Superior temporal gyrus (tissue), 1 donor: Measurements from ENCODE around the gene MVK.

ENCODE experiments used
- DNase-seq: peaks from one replicate; pipeline ENCODE4 v3.0.0-alpha.2; 2016; ENCODE audit errors: extremely low spot score

The MVK gene

GRCh38 chr12:109631302-109631701 lies 57.7 kb downstream of the MVK start:
- no peak for DNase-seq

GRCh38 chr12:109631751-109632150 lies 58.2 kb downstream of the MVK start:
- no peak for DNase-seq

- no peak for DNase-seq
Observed at GRCh38 chr12:109632342-109632741, 58.7 kb downstream of the MVK start.

- no peak for DNase-seq
Observed at GRCh38 chr12:109635717-109636116, 62.1 kb downstream of the MVK start.

- DNase-seq: no peak
Observed at GRCh38 chr12:109637348-109637747, 63.8 kb downstream of the MVK start.

- DNase-seq: no peak
Observed at GRCh38 chr12:109637996-109638395, 64.4 kb downstream of the MVK start.

GRCh38 chr12:109638735-109639134 lies 65.1 kb downstream of the MVK start:
- no peak for DNase-seq

GRCh38 chr12:109639151-109639872 lies 65.7 kb downstream of the MVK start:
- DNase-seq: no peak

- no peak for DNase-seq
Observed at GRCh38 chr12:109640961-109641360, 67.4 kb downstream of the MVK start.

GRCh38 chr12:109641422-109641821 lies 67.8 kb downstream of the MVK start:
- no peak for DNase-seq

- DNase-seq: no peak
Observed at GRCh38 chr12:109642506-109643132, 69.0 kb downstream of the MVK start.

GRCh38 chr12:109645194-109645593 lies 71.6 kb downstream of the MVK start:
- DNase-seq: no peak

- no peak for DNase-seq
Observed at GRCh38 chr12:109645708-109646107, 72.1 kb downstream of the MVK start.
